Common myeloid progenitor, CD34-positive (primary cell): ENCODE results near the gene TADA2B.

ENCODE experiments used
- CTCF ChIA-PET: fragments of 350-600 bp; sonication (Branson Sonifier 250); formaldehyde crosslinking; loops from one replicate; lab custom pipeline; 2021; ENCODE audit warnings: antibody characterized with exemption; lab: Charles Lee
- POLR2A ChIA-PET: fragments of 350-600 bp; sonication (Branson Sonifier 250); formaldehyde crosslinking; loops from one replicate; lab custom pipeline; 2021; ENCODE audit warnings: antibody characterized with exemption; lab: Charles Lee
- DNase-seq, 3 donors: peaks; one replicate each; pipeline versions ENCODE4 v3.0.0 to v3.0.0-alpha.2; 2013
- H3K27ac ChIP-seq, 2 experiments: 1 replicate in 1 of 2; 2 replicates in 1 of 2; pipeline ENCODE4 v1.7.0; 2013; ENCODE audit warnings: inconsistent platforms in 2 of 2, low read length in 2 of 2, mild to moderate bottlenecking in 2 of 2, low read depth in 1 of 2, moderate library complexity in 1 of 2; ENCODE audit not compliant: severe bottlenecking in 2 of 2, insufficient read depth in 1 of 2, poor library complexity in 1 of 2
- H3K27me3 ChIP-seq, 5 experiments: replicated peaks in 2 of 5; 1 replicate in 3 of 5; 2 replicates in 2 of 5; pipeline versions ENCODE4 v1.6.1 to v1.7.0; 2013; ENCODE audit warnings: low read length in 4 of 5, mild to moderate bottlenecking in 2 of 5, moderate library complexity in 2 of 5, inconsistent platforms in 1 of 5; ENCODE audit not compliant: insufficient read depth in 5 of 5, control insufficient read depth in 4 of 5
- H3K36me3 ChIP-seq, 4 experiments: 1 replicate in 2 of 4; 2 replicates in 2 of 4; pipeline versions ENCODE4 v1.6.1 to v1.7.0; 2013; ENCODE audit warnings: low read length in 3 of 4, control low read depth in 1 of 4, mild to moderate bottlenecking in 1 of 4; ENCODE audit not compliant: control insufficient read depth in 4 of 4, insufficient read depth in 4 of 4
- H3K4me1 ChIP-seq, 4 experiments: 1 replicate in 3 of 4; 2 replicates in 1 of 4; pipeline versions ENCODE4 v1.6.1 to v1.7.1; 2013; ENCODE audit warnings: low read length in 3 of 4, mild to moderate bottlenecking in 3 of 4, control low read depth in 1 of 4, inconsistent platforms in 1 of 4, moderate library complexity in 1 of 4; ENCODE audit not compliant: control insufficient read depth in 4 of 4, insufficient read depth in 4 of 4; ENCODE audit errors: control extremely low read depth in 1 of 4
- H3K4me3 ChIP-seq, 7 experiments: 1 replicate in 4 of 7; 2 replicates in 3 of 7; pipeline versions ENCODE4 v1.5.1 to v1.7.0; 2013; ENCODE audit warnings: mild to moderate bottlenecking in 7 of 7, low read length in 6 of 7, moderate library complexity in 6 of 7, inconsistent platforms in 2 of 7, low read depth in 2 of 7, control low read depth in 1 of 7; ENCODE audit not compliant: insufficient read depth in 4 of 7, control insufficient read depth in 1 of 7; ENCODE audit errors: extremely low read depth in 1 of 7
- H3K9me3 ChIP-seq, 5 experiments: 1 replicate in 4 of 5; 2 replicates in 1 of 5; pipeline versions ENCODE4 v1.6.1 to v1.7.1; 2013; ENCODE audit warnings: low read length in 4 of 5, mild to moderate bottlenecking in 2 of 5, inconsistent platforms in 1 of 5, low read depth in 1 of 5, moderate library complexity in 1 of 5; ENCODE audit not compliant: control insufficient read depth in 4 of 5, insufficient read depth in 2 of 5; ENCODE audit errors: control extremely low read depth in 1 of 5
- WGBS: methylation state at CpG from one replicate; pipeline ENCODE4 v1.1.5; 2013; ENCODE audit not compliant: insufficient coverage; 5-methylcytosine and 5-hydroxymethylcytosine counted together

Gene TADA2B

DNA sequence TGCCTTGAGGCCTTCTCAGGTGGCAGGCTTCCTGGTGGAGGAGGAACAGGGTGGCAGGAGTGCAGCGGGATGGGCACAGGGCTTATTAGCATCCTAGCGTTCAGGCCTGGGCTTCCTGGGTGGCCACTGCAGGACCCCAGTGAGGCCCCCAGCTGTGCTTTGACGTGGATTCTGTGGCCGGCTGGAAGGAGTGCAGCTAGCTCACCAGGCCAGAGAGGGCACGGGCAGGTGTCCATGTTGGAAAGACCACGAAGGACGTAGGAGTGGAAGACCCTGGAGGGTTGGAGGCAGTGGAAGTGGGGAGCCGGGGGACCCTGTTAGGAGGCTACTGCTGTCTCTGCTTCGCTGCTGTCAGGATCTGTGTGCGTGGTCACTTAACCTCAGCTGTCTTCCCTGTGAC is 13.3 kb upstream of the TADA2B start:
- Histone ChIP-seq H3K4me3 (no peak overlapping the region), H3K9me3 (no peaks in the 10 kb centered on the region), H3K27me3 (peaks cover 0 to 16% (median under 1%) of the 10 kb centered on the region in 5 experiments), H3K4me1 (peaks cover 0 to 17% (median 13%) of the 10 kb centered on the region in 4 experiments), H3K36me3 (peaks cover 2 to 64% (median 44%) of the 10 kb centered on the region in 4 experiments), H3K27ac (no peak overlapping the region)
- ChIA-PET CTCF (interaction anchor here (1.9 to 2.0 kb wide), 2 partner anchors 14 to 41 kb away, joined by 5 to 10 read pairs; no protein-coding TSS in a partner anchor), POLR2A (interaction anchor here (0.6 kb wide), 1 partner anchor 23 kb away, joined by 3 read pairs; no protein-coding TSS in a partner anchor)
- 98% methylated on average over 10 of the region's 10 CpGs for WGBS
- DNase-seq, result no peak

DNA sequence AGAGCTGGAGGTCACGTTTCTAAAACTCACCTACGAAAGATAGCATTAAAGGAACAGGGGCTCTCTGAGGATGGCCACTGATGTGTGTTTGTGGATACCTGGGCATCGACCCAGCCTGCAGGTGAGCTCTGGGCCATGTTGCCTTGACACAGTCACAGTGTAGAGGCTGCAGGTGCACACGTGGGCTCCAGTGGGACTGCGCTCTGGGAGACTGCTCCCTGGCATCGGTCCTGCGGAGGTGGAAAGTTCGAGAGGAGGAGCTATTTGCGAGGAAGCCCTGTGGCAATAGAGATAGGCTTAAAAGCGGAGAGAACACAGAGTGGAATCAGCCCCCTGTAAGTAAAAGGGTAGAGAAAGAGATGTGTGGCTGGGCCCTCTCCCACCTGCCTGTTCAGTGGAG is 12.3 kb upstream of the TADA2B start:
- 99% methylated on average over 10 of the region's 10 CpGs for WGBS
- CTCF ChIA-PET, result interaction anchor here (0.6 to 2.0 kb wide), 4 partner anchors 15 to 42 kb away, joined by 3 to 10 read pairs (median 5); no protein-coding TSS in a partner anchor

DNA sequence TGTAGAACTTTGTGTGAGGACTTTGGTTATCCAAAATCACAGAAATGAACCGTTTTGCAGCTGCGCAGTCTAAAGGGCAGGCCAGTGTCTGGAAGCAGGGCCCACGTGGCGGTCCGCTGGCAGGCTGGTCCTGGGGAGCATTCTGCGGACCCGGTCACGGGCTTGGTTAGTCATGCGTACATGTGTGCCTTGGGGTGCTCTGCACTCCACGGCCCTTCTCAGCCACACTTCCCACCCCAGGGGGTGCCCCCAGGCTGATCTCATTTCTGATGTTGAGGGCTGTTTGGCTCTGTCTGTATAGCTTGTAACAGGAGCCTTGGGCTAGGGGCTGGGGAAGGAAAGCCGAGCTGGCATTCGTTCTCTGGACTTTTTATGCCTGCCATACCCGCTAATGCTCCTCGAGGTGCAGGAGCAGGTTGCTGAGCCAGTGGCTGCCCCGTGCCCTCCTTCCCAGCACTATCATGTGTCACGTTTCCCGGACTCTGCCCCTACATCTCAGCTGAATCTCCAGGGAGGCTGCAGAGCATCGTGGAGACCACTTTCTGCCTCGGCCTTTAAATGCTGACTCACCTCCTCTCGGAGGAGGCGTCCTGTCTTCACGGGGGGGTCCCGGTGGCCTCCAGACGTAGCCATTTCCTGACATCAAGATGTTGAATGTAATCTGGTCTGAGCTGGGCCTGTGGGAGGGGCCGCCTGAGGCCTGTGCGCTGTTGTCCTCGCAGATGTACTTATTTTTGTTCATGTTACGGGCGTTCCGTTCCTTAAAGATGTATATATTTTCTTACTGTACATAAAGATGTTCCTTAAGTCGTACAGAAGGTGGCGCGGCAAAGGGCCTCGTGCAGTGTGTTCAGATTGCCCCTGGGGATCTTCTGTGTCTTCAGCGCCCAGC is 11.4 kb upstream of the TADA2B start:
- POLR2A ChIA-PET, result no interaction called here
- peaks cover 0 to 33% (median 3%) of the 10 kb centered on the region in 5 experiments for H3K27me3 ChIP-seq
- 60% methylated on average over 28 of the region's 35 CpGs for WGBS

More for the DNA sequence above, 12.3 kb upstream of the TADA2B start:
- Histone ChIP-seq H3K36me3 (peaks cover 2 to 55% (median 38%) of the 10 kb centered on the region in 4 experiments), H3K4me3 (no peak overlapping the region), H3K27ac (no peak overlapping the region), H3K4me1 (peaks cover 0 to 17% (median 13%) of the 10 kb centered on the region in 4 experiments), H3K9me3 (no peaks in the 10 kb centered on the region), H3K27me3 (peaks cover 0 to 26% (median 3%) of the 10 kb centered on the region in 5 experiments)
- DNase-seq, result no peak
- POLR2A ChIA-PET, result no interaction called here

DNA sequence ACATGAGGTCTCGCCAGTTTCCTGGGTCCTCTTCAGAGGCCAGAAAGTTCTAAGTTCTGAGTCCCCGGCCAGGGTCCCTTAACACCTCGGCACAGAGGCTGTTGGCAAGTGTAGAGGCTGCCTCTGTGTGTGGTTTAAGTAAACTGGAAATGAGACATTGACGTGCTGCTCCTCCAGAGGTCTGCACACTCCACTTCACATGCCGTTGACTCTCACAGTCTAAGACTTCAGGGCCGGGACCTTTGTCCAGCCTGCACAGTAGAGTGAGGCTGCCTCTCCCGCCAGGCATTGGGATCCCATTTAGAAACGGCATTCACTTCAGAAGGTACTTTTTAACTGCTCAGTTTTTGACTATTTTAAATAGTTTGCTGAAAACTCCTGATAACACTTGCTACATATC is 10.6 kb upstream of the TADA2B start:
- H3K4me3 ChIP-seq, result no peak overlapping the region
- peaks cover 0 to 17% (median 13%) of the 10 kb centered on the region in 4 experiments for H3K4me1 ChIP-seq
- ChIA-PET POLR2A (no interaction called here), CTCF (no interaction called here)
- 97% methylated on average over 6 of the region's 8 CpGs for WGBS
- H3K27me3 ChIP-seq, result peaks cover 0 to 40% (median 6%) of the 10 kb centered on the region in 5 experiments
- no peaks in the 10 kb centered on the region for H3K9me3 ChIP-seq
- no peak overlapping the region for H3K27ac ChIP-seq
- H3K36me3 ChIP-seq, result peaks cover 2 to 42% (median 30%) of the 10 kb centered on the region in 4 experiments
- DNase-seq, result no peak

More for the DNA sequence above, 11.4 kb upstream of the TADA2B start:
- CTCF ChIA-PET, result interaction anchor here (0.6 to 2.0 kb wide), 4 partner anchors 16 to 41 kb away, joined by 4 to 10 read pairs (median 5); no protein-coding TSS in a partner anchor
- H3K9me3 ChIP-seq, result no peaks in the 10 kb centered on the region
- peaks cover 2 to 49% (median 35%) of the 10 kb centered on the region in 4 experiments for H3K36me3 ChIP-seq
- peaks cover 0 to 17% (median 13%) of the 10 kb centered on the region in 4 experiments for H3K4me1 ChIP-seq
- H3K27ac ChIP-seq, result no peak overlapping the region
- DNase-seq, result peak; percentile 55 to 95 (median 88)
- H3K4me3 ChIP-seq, result no peak overlapping the region

DNA sequence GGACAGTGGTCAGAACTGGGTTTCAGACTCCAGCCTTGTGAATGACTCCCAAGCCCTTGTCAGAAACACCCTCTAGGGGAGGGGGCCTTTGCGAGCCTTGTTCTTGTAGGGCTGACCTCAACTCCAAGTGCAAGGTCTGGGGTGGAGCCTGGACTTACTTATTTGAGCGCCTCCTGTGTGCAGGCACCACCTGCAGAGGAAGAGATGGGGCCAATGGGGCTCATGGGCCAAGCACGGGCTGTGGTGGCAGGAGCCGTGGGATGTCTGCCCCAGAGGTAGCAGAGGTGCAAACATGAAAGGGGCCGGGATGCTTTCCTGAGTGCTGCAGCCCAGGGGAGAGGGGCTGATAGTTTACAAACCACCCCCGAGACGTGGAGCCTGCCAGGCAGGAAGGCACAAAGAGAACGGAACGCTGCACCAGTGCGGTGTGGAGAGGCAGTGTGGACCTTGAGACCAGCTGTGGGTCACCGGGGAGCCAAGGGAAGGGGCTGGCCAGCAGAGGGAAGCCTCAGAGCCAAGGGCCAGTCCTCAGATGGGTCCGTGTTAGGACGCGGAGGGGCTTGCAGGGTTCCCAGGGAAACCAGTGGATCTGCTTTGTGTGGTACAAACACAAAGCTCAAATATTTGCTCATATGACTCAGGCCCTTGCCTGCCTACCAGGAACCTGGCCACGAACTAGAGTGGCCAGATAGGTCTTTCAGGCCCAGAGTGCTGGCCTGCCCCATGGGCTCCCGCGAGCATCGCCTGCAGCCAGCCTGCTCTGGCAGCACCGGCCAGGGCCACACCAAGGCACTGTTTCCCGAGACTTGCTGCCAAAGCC is 8.7 kb upstream of the TADA2B start:
- Histone ChIP-seq H3K4me3 (no peak overlapping the region), H3K27ac (no peak overlapping the region), H3K9me3 (no peaks in the 10 kb centered on the region), H3K4me1 (peaks cover 0 to 17% (median 13%) of the 10 kb centered on the region in 4 experiments), H3K36me3 (peaks cover 2 to 33% (median 25%) of the 10 kb centered on the region in 4 experiments), H3K27me3 (peaks cover 0 to 55% (median 13%) of the 10 kb centered on the region in 5 experiments)
- ChIA-PET POLR2A (no interaction called here), CTCF (no interaction called here)
- WGBS, result 86% methylated on average over 20 of the region's 20 CpGs
- DNase-seq, result no peak

DNA sequence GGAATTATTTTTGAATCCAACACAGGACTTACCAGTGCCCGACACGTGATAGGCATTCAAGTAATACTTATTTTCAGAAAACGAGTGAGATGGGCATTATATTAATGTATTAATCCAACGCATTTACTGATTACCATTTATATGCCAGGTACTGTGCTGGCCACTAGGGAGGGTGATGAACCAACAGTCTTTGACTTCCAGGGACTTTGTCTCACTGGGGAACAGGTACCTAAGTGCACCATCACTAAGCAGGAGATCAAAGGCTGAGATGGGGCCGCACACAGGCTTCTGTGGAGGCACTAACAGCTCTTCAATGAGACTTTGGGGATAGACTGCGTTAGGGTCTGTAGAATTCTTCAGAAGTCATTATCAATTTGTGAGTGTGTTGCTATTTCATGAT is 5.7 kb upstream of the TADA2B start:
- H3K9me3 ChIP-seq, result no peaks in the 10 kb centered on the region
- H3K4me1 ChIP-seq, result peaks cover 0 to 10% (median 9%) of the 10 kb centered on the region in 4 experiments
- peaks cover 0 to 77% (median 19%) of the 10 kb centered on the region in 5 experiments for H3K27me3 ChIP-seq
- DNase-seq, result peak in 1 of 3 donors; percentile 28
- ChIA-PET POLR2A (no interaction called here), CTCF (interaction anchor here (0.7 to 1.2 kb wide), 2 partner anchors 10 to 38 kb away, joined by 3 read pairs; no protein-coding TSS in a partner anchor)
- 52% methylated on average over 2 of the region's 6 CpGs for WGBS
- no peak overlapping the region for H3K27ac ChIP-seq
- peaks cover 0 to 8% (median 1%) of the 10 kb centered on the region in 4 experiments for H3K36me3 ChIP-seq
- H3K4me3 ChIP-seq, result no peak overlapping the region
